Esophagus squamous epithelium (tissue), 5 donors: ENCODE data around the gene INTS2. TPM values are rescaled to one million over a fixed set of nuclear protein-coding genes. Genes with fewer than 3 reads are reported as not detected.

Experiments used
- DNase-seq: peaks from one replicate; lab custom pipeline; 2025; lab: John Stamatoyannopoulos, UW
- H3K27ac ChIP-seq, 4 donors: fragments of 200-600 bp; sonication (generic); one replicate each; pipeline ENCODE4 v1.5.1; 2016 to 2019; ENCODE audit warnings: mild to moderate bottlenecking in 1 of 4
- H3K27me3 ChIP-seq, 4 donors: fragments of 200-600 bp; sonication (generic); 1 replicate in 3 of 4; 2 replicates in 1 of 4; pipeline versions ENCODE4 v1.5.1 to v1.6.0; 2017 to 2021; ENCODE audit warnings: antibody characterized with exemption in 1 of 4
- H3K36me3 ChIP-seq, 3 donors: fragments of 200-600 bp; sonication (generic); one replicate each; pipeline ENCODE4 v1.5.1; 2016 to 2019
- H3K4me1 ChIP-seq, 3 donors: fragments of 200-600 bp; sonication (generic); one replicate each; pipeline ENCODE4 v1.5.1; 2017 to 2019
- H3K4me3 ChIP-seq, 4 donors: fragments of 200-600 bp; sonication (generic); 1 replicate in 3 of 4; 2 replicates in 1 of 4; pipeline ENCODE4 v1.5.1; 2016 to 2019; ENCODE audit warnings: mild to moderate bottlenecking in 2 of 4, moderate library complexity in 1 of 4
- H3K9me3 ChIP-seq, 3 donors: fragments of 200-600 bp; sonication (generic); one replicate each; pipeline ENCODE4 v1.5.1; 2016 to 2019
- POLR2A ChIP-seq, 4 donors: fragments of 450-650 bp; IDR thresholded peaks; one replicate each; pipeline ENCODE4 v1.6.1; 2017; ENCODE audit warnings: antibody characterized with exemption in 4 of 4, mild to moderate bottlenecking in 4 of 4, moderate library complexity in 3 of 4
- WGBS, 2 donors: methylation state at CpG; one replicate each; pipeline ENCODE4 v1.1.5; 2018; 5-methylcytosine and 5-hydroxymethylcytosine counted together
- intact Hi-C: fragments of 100-400 bp; cut with DNase I; formaldehyde crosslinking; loops from one replicate; pipeline ENCODE4 v1.15.0; 2022
- total RNA-seq, 4 donors: library from RNA; depleted of rRNA; stranded (reverse); fragments of >200 nt; gene quantifications; one replicate each; pipeline ENCODE4 v1.1.0, GENCODE V29; 2016
- TF ChIP-seq, protein P1 (sequence below), 6 experiments: fragments of 450-650 bp in 4 of 6; fragments of 200-600 bp in 2 of 6; sonication (generic) in 2 of 6; IDR thresholded peaks; one replicate each; pipeline ENCODE4 v1.5.1; 2016 to 2019; ENCODE audit warnings: antibody characterized with exemption in 6 of 6, mild to moderate bottlenecking in 4 of 6, moderate library complexity in 4 of 6
- donor health status: DM: yes; HTN: yes; CAD: no.

Gene INTS2
- total RNA-seq, 4 donors from 2014 or later: 7.6 to 11.8 (median 10.7) TPM

DNA sequence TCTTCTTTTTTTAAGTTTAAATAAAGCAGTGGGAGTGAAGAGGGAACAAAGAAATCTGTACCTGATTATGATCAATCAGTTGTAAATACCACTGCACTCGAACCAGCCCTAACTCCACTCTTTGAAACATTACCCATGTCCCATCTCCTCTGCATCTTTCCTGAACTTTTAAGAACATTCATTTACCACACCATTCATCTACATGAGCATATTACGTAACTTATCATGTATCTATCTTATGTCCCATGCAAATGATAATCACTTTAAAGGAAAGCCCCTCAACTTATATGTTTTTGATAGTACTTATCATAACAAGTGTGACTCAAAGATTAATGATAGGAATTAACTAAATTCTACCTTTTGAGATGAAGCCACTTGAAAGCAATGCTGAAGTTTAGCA lies 53.7 kb downstream of the INTS2 start:
- TF ChIP-seq, protein P1, sequence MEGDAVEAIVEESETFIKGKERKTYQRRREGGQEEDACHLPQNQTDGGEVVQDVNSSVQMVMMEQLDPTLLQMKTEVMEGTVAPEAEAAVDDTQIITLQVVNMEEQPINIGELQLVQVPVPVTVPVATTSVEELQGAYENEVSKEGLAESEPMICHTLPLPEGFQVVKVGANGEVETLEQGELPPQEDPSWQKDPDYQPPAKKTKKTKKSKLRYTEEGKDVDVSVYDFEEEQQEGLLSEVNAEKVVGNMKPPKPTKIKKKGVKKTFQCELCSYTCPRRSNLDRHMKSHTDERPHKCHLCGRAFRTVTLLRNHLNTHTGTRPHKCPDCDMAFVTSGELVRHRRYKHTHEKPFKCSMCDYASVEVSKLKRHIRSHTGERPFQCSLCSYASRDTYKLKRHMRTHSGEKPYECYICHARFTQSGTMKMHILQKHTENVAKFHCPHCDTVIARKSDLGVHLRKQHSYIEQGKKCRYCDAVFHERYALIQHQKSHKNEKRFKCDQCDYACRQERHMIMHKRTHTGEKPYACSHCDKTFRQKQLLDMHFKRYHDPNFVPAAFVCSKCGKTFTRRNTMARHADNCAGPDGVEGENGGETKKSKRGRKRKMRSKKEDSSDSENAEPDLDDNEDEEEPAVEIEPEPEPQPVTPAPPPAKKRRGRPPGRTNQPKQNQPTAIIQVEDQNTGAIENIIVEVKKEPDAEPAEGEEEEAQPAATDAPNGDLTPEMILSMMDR (IDR thresholded peaks at IDR 0.05): no peak
- no peak for TF ChIP-seq POLR2A (IDR thresholded peaks at IDR 0.05)
- H3K4me3 ChIP-seq: no peak overlapping the region
- no peaks in the 10 kb centered on the region for H3K27me3 ChIP-seq
- H3K27ac ChIP-seq: no peak overlapping the region
- 91% methylated on average over 2 of the region's 2 CpGs for WGBS, 2 donors
- DNase-seq: no peak
- H3K9me3 ChIP-seq: no peaks in the 10 kb centered on the region
- peaks cover 0 to 96% (median 14%) of the 10 kb centered on the region in 3 donors for H3K36me3 ChIP-seq
- intact Hi-C loops: no loop called here
- no peaks in the 10 kb centered on the region for H3K4me1 ChIP-seq

DNA sequence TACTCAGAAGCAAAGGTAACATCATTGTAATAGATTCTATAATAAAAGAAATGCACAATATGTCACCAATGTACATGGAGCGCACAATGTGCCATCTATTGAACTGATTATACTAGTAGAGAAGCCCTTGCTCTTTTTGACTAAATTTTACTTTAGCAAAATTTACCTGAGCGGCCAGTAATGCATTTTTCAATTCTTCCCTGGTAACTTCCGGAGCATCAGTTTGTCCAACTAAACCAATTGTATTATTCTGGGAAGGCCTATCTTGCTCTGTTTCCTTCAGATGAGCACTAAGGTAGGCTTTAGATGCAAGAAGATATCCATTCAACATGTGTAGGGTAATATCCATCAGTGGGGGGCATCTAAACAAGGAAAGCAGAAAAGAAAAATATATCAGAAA lies 55.7 kb downstream of the INTS2 start:
- H3K4me1 ChIP-seq: no peaks in the 10 kb centered on the region
- no peaks in the 10 kb centered on the region for H3K9me3 ChIP-seq
- intact Hi-C loops: no loop called here
- TF ChIP-seq POLR2A (IDR thresholded peaks at IDR 0.05): no peak
- TF ChIP-seq, protein P1 (IDR thresholded peaks at IDR 0.05): no peak
- no peaks in the 10 kb centered on the region for H3K27me3 ChIP-seq
- H3K36me3 ChIP-seq: peaks cover 0 to 96% (median 14%) of the 10 kb centered on the region in 3 donors
- H3K27ac ChIP-seq: no peak overlapping the region
- H3K4me3 ChIP-seq: no peak overlapping the region
- 94 to 95% methylated on average over 3 of the region's 3 CpGs for WGBS, 2 donors
- DNase-seq: no peak

DNA sequence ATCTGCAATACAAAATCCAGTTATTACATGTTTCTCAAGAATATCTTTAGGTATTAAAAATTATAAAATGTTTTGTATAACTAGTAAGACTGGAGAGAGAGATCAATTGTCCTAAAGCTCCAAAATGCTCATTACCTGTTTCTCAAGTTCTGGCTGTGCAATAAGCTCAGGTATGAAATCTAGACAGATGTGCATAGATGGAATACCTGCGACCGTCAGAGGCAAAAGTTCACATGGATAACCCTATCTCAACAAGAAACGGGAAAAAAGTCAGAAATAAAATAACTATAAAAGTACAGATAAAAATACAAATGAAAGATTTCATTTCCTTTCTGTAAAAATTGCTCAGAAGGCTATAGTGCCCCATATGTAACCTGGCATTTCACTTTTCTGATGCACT lies 58.6 kb downstream of the INTS2 start:
- DNase-seq: no peak
- H3K4me3 ChIP-seq: no peak overlapping the region
- H3K36me3 ChIP-seq: peaks cover 0 to 76% (median 9%) of the 10 kb centered on the region in 3 donors
- intact Hi-C loops: no loop called here
- no peaks in the 10 kb centered on the region for H3K27me3 ChIP-seq
- 84 to 96% methylated on average over 3 of the region's 3 CpGs for WGBS, 2 donors
- peaks cover 0 to 3% (median 3%) of the 10 kb centered on the region in 3 donors for H3K4me1 ChIP-seq
- H3K27ac ChIP-seq: no peak overlapping the region
- TF ChIP-seq, protein P1 (IDR thresholded peaks at IDR 0.05): no peak
- TF ChIP-seq POLR2A (IDR thresholded peaks at IDR 0.05): no peak
- no peaks in the 10 kb centered on the region for H3K9me3 ChIP-seq

DNA sequence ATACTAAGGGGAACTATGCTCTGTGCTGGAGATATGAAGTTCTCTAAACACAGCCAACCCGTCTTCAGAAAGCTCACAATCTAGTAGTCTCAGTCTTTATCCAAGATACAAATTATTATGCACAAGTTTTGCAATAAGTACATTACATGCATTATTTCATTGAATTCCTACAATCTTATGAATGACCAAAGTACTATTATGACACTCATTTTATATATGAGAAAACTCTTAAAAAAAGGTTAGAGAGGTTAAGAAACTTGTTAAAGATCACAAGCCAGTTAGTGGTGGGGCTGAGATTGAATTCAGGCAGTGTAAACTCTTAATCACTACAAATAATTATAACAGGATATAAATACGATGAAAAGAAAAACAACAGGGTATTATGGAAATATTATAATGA lies 59.7 kb downstream of the INTS2 start:
- Histone ChIP-seq H3K27me3 (no peaks in the 10 kb centered on the region), H3K9me3 (no peaks in the 10 kb centered on the region), H3K36me3 (peaks cover 0 to 67% (median 9%) of the 10 kb centered on the region in 3 donors), H3K27ac (no peak overlapping the region), H3K4me1 (peaks cover 0 to 8% (median 5%) of the 10 kb centered on the region in 3 donors), H3K4me3 (no peak overlapping the region)
- no peak for TF ChIP-seq POLR2A (IDR thresholded peaks at IDR 0.05)
- TF ChIP-seq, protein P1 (IDR thresholded peaks at IDR 0.05): no peak
- 87 to 88% methylated on average over 2 of the region's 2 CpGs for WGBS, 2 donors
- intact Hi-C loops: no loop called here
- DNase-seq: no peak

DNA sequence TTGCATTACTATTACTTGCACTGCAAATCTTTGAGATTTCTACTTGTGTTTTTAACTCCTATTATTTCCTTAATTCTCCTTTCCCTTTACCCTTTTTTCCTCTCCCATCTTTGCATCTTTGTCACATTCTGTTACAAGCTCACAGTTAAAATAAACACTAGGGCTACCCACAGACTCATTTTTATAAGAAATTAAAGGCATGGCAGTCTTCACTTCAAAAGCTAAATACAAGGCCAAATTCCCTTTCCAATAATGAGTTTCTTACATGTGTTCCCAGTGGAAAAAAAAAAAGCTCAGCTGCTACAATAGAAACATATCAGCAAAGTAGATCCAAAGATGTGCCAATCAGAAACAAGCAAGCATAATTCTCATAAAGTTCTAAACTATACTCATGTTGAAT lies 60.7 kb downstream of the INTS2 start:
- TF ChIP-seq, protein P1 (IDR thresholded peaks at IDR 0.05): no peak
- TF ChIP-seq POLR2A (IDR thresholded peaks at IDR 0.05): no peak
- H3K9me3 ChIP-seq: no peaks in the 10 kb centered on the region
- intact Hi-C loops: no loop called here
- no peak overlapping the region for H3K27ac ChIP-seq
- H3K4me1 ChIP-seq: peaks cover 3 to 18% (median 5%) of the 10 kb centered on the region in 3 donors
- DNase-seq: no peak
- peaks cover 0 to 59% (median 9%) of the 10 kb centered on the region in 3 donors for H3K36me3 ChIP-seq
- no peak overlapping the region for H3K4me3 ChIP-seq
- no peaks in the 10 kb centered on the region for H3K27me3 ChIP-seq
